ENCODE results near the gene ATL2.
"Not testable (repeated sequence)": the region's sequence is repeated elsewhere in the genome, so short reads cannot be mapped to it uniquely, and the experiment has no call there.

ATL2 gene

DNA sequence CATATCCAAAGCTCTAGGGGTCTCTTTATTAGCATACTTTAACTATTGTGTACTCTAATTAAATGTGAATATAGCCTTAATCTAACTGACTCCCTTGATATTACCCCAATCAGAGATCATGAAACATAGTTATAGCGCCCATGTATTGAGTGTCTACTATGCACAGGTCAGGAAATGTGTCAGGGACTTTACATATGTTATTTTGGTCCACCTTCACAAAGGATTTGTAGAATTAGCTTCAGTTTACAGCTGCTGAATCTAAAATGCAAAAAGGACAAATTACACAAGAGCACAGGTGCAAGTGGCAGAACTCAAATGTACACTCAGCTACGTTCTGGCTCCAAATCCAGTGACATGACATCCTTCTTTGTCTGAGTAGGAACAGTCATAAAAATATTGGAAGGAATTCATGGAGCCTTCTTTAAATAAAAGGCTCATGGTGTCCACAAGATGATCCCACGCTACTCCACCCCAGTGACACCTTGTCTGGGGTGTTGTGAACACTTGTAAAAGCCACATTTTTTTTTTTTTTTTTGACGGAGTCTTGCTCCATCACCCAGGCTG is 38.7 kb upstream of the ATL2 start:
- Histone ChIP-seq H3K9ac (ENCODE audit: low read length) (no peak overlapping the region), H4K20me1 (ENCODE audit: insufficient read depth, low read length) (no peaks in the 10 kb centered on the region), H3K4me1 (ENCODE audit: low read length) (peaks cover 8% of the 10 kb centered on the region; the same call in 1 of the 2 replicates), H3K27ac (ENCODE audit: low read length) (no peak overlapping the region), H3K4me2 (ENCODE audit: low read length) (no peak overlapping the region), H3K27me3 (ENCODE audit: low read depth, low read length) (no peaks in the 10 kb centered on the region), H3K9me3 (ENCODE audit: insufficient read depth, low read length) (peaks cover 9% of the 10 kb centered on the region; the same call in 1 of the 2 replicates), H3K4me3 (ENCODE audit: low read length) (no peak overlapping the region), H3K36me3 (replicated peaks; ENCODE audit: low read depth, low read length) (no peaks in the 10 kb centered on the region), H2AFZ (ENCODE audit: low read depth, low read length) (no peak overlapping the region), H3K79me2 (ENCODE audit: low read length) (no peaks in the 10 kb centered on the region)
- no peak for TF ChIP-seq EZH2phosphoT487 (IDR thresholded peaks at IDR 0.05; ENCODE audit: low read depth)
- TF ChIP-seq, protein P1, sequence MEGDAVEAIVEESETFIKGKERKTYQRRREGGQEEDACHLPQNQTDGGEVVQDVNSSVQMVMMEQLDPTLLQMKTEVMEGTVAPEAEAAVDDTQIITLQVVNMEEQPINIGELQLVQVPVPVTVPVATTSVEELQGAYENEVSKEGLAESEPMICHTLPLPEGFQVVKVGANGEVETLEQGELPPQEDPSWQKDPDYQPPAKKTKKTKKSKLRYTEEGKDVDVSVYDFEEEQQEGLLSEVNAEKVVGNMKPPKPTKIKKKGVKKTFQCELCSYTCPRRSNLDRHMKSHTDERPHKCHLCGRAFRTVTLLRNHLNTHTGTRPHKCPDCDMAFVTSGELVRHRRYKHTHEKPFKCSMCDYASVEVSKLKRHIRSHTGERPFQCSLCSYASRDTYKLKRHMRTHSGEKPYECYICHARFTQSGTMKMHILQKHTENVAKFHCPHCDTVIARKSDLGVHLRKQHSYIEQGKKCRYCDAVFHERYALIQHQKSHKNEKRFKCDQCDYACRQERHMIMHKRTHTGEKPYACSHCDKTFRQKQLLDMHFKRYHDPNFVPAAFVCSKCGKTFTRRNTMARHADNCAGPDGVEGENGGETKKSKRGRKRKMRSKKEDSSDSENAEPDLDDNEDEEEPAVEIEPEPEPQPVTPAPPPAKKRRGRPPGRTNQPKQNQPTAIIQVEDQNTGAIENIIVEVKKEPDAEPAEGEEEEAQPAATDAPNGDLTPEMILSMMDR (IDR thresholded peaks at IDR 0.05; ENCODE audit: low read depth, low read length): no peak

- Histone ChIP-seq H3K4me3 (ENCODE audit: low read length) (no peak overlapping the region), H3K27me3 (ENCODE audit: low read depth, low read length) (no peaks in the 10 kb centered on the region), H3K4me2 (ENCODE audit: low read length) (no peak overlapping the region), H3K36me3 (replicated peaks; ENCODE audit: low read depth, low read length) (no peaks in the 10 kb centered on the region), H3K27ac (ENCODE audit: low read length) (no peak overlapping the region), H3K9me3 (ENCODE audit: insufficient read depth, low read length) (peaks cover 9% of the 10 kb centered on the region; the same call in 1 of the 2 replicates), H3K79me2 (ENCODE audit: low read length) (no peaks in the 10 kb centered on the region), H4K20me1 (ENCODE audit: insufficient read depth, low read length) (no peaks in the 10 kb centered on the region), H3K9ac (ENCODE audit: low read length) (no peak overlapping the region), H3K4me1 (ENCODE audit: low read length) (peaks cover 8% of the 10 kb centered on the region; the same call in 1 of the 2 replicates), H2AFZ (ENCODE audit: low read depth, low read length) (no peak overlapping the region)
- TF ChIP-seq, protein P1 (IDR thresholded peaks at IDR 0.05; ENCODE audit: low read depth, low read length): no peak
- no peak for TF ChIP-seq EZH2phosphoT487 (IDR thresholded peaks at IDR 0.05; ENCODE audit: low read depth)
Observed at GRCh38 chr2:38415023-38415422, 38.0 kb upstream of the ATL2 start.

- not testable (repeated sequence) for H3K4me1 ChIP-seq (ENCODE audit: low read length); H3K27me3 ChIP-seq (ENCODE audit: low read depth, low read length); H3K79me2 ChIP-seq (ENCODE audit: low read length); H3K27ac ChIP-seq (ENCODE audit: low read length); H3K36me3 ChIP-seq (replicated peaks; ENCODE audit: low read depth, low read length); H4K20me1 ChIP-seq (ENCODE audit: insufficient read depth, low read length); H3K4me2 ChIP-seq (ENCODE audit: low read length); H3K9ac ChIP-seq (ENCODE audit: low read length); H3K4me3 ChIP-seq (ENCODE audit: low read length); H2AFZ ChIP-seq (ENCODE audit: low read depth, low read length); H3K9me3 ChIP-seq (ENCODE audit: insufficient read depth, low read length)
Observed at GRCh38 chr2:38412235-38412871, 35.3 kb upstream of the ATL2 start.

DNA sequence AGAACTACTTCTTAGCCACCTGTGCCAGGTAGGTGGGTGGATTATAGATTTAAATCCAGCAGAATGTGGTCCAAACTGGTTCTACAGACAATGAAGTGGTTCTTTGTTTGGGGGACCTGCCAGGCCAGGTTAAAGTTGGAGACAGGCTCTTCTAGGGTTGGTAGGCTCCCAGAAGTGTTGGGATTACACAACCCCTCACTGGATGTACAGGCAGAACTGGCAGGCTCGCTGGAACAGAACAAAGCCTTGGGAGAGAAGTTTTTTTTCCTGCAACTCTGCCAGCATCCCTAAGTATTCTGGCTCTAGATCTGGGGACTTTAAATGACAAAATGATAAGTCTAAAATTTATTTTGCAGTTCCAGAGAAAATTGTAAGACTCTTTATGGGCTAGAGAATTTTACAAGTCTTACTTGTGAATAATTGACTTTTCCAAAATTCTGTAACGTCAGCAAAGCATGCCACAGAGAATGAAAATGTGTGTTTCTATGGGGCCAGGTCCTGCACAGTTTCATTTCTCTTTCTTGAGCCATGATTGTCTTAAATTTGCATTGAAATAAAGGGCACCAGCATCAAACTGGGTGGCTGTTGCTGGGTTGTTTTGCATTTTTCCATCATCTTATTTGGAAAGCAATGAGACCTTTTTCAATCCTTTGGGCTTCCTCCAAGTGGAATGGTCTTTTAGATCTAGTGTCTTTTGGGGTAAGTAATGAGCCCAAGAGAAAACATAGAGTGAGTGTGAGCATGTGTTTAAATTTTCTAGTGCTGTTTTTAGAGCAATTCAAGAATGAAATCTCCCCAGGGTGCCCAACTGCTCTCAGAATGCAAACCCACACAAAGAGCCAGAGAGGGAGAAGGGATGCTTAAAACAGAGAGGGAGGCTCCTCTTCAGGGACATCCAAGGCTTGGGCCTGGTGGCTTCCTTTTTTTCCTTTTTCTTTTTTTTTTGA is 32.4 kb upstream of the ATL2 start:
- Histone ChIP-seq H3K79me2 (ENCODE audit: low read length) (no peaks in the 10 kb centered on the region), H3K9me3 (ENCODE audit: insufficient read depth, low read length) (peaks cover 9% of the 10 kb centered on the region; the same call in 1 of the 2 replicates), H3K4me1 (ENCODE audit: low read length) (peaks cover 8% of the 10 kb centered on the region), H4K20me1 (ENCODE audit: insufficient read depth, low read length) (no peaks in the 10 kb centered on the region), H3K4me2 (ENCODE audit: low read length) (no peak overlapping the region), H3K4me3 (ENCODE audit: low read length) (no peak overlapping the region), H3K27ac (ENCODE audit: low read length) (no peak overlapping the region), H3K27me3 (ENCODE audit: low read depth, low read length) (no peaks in the 10 kb centered on the region), H2AFZ (ENCODE audit: low read depth, low read length) (no peak overlapping the region), H3K9ac (ENCODE audit: low read length) (no peak overlapping the region), H3K36me3 (replicated peaks; ENCODE audit: low read depth, low read length) (no peaks in the 10 kb centered on the region)
- TF ChIP-seq EZH2phosphoT487 (IDR thresholded peaks at IDR 0.05; ENCODE audit: low read depth): no peak
- TF ChIP-seq, protein P1 (IDR thresholded peaks at IDR 0.05; ENCODE audit: low read depth, low read length): no peak
